Activated CD4-positive, alpha-beta T cell treated with anti-CD3 and anti-CD28 coated beads, Interleukin-2, amount 50 U/mL, for 1 hour (primary cell): ENCODE data around the gene HNRNPH3.

Source experiments
- DNase-seq: peaks from one replicate; pipeline ENCODE4 v3.0.0-alpha.2; 2020

HNRNPH3 gene

DNA sequence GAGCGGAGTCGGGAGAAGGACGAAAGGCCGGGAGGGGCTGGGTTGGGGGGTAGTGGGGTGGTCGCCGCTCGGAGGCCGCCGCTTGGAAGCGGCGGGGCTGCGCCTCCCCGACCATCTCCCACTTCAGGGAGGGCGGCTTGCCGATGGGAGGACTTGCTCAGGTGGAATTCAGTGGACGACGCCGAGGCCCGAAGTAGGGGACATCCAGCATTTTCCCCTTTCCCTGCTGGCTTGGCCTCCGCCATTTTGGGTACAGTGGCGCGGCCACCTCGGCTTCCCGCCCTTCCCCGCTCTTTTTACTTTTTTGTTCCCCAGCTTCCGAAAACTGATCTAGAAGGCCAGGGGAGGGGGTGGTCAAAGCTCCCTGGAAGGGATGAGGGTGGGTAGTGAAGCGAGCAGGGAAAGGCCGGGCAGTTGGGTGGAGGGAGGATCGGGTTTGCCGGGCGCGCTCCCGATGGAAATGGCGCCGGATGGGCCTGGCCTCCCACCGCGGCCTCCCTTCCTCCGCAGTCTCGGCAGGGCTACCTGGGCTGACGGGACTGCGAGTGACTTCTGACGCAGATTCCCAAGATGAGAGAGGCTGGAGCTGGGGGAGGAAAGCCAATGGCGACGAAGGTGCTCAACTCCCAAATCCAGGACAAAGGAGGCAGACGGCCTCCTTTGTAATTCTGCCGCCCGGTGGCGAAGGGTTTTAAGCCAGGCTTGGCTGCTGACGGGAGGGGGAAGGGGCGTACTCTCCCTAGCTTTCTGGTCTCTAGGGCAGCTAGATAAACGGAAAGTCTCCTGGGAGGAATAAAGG, 594 bp downstream of the HNRNPH3 start, which contains the start of gene PBLD:
Gene PBLD (minus strand): TSS at position 670 of the 799 bp plus-strand sequence. CDS start 26,084 bp downstream, outside the sequence.
- DNase-seq, result peak; percentile 55

DNA sequence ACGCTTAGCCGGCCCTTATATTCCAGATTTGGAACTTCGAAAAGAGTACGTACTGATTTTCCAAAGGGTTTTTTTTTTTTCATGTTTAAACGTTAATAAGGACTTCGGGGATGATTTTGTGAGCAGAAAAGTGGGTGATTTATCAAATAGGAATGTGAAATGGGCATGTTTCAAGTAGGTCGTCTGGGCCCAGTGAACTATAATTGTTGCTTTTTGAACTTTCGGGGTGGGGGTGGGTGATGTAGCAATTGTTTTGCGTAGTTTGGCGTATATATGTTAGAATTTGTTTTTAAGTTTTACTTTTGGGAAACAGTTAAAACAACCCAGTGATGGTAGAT, 1.2 kb downstream of the HNRNPH3 start:
- no peak for DNase-seq

DNA sequence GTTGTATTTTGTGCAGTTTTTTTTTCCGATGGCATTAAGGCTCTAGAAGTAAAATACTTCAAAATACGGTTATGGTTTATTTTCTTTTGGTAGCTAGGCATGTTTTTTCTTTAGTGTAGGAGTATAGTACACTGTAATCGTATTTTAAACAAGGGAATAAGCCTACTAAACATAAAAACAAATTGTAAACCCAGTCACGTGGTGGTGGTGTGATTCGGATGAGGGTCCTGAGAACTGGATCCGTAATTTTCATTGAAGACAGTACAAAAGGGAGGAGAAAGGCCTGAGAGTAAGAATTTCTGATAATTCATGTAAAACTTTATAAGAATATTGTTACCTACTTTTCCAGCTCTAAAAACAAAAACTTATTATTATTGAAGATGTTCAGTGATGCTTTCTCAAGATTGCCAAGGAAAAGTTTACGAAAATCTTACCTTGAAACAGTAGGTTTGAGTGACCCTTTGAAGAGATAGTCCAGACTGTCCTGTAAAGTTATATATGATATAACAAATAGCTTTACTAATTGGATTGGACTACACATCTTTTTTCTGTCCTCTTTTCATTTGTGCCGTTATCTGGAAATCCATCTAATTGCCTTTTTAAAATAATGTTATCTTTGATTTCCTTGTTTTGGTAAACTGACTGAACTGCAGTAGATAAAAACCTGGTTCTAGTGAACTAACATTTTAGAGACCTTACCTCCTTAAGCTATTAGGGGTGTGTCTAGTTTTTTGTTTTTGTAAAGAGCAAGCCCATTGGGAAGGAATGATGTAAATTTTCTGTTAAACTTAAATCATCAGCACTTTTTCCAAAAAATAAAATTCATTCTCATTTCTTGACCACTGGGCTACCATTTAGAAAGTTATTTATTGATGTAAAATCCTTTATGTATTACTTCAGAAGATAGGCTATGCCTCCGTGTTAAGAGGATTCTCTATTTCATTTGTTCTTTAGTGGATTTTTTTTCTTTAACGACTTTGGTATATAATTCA, 1.9 kb downstream of the HNRNPH3 start:
- DNase-seq, result no peak

DNA sequence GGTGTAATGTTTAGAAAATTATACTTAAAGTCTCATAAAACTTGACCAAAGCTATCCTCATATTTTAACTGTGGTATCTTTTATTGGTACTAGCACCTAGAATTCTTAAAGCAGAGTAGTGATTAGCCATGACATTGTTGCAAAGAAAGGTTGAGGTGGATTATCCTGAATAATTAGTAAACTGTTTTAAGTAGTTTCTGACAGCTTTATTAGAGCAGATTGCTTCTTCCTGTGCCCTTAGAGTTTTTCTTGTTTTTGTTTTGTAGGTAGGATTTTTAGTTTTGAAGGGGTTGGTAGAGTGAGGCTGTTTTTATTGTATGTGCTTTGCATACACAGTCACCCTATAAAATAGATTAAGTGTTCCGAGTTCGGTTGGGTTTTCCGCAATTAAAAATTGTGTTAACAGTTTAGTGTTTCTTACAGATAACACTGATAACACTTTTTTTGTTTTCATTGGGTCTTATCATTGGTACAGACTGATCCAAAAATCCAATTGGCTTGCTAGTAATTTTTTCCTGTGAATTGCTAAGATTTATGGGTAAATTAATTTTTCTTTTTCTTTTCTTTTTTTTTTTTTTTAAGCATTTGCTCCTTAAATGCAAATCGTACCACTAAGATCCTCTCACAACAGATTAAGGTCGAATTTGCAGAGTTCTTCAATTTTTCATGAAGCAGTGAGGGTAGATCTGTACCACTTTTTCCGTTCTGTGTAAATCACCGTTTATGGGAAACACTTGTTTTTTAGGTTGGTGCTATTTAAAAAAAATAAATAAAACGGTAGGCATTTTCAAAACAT, 3.0 kb downstream of the HNRNPH3 start:
- DNase-seq, result no peak

DNA sequence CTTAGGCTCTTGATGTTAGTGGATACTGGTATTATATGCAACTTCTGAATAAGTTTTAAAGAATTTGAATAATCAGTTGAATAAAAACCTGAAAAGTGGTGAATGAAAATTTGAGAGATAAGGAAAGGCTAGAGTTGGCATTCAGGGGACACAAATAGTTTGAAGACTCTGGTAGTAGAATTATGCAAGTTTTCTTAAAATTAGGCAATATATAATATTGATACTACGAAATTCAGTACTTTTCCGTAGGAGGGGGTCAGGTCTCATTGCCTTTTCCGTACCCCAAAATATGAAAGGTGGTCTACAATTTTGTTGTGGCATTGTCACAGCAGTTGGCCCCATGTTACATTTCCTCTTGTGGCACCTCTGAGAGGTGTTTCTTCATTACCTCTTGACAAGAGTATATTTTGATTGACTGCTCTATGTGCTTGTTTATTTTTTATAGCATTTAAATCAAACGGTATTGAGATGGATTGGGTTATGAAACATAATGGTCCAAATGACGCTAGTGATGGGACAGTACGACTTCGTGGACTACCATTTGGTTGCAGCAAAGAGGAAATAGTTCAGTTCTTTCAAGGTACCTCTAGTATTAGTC, 5.0 kb downstream of the HNRNPH3 start:
- DNase-seq, result no peak

DNA sequence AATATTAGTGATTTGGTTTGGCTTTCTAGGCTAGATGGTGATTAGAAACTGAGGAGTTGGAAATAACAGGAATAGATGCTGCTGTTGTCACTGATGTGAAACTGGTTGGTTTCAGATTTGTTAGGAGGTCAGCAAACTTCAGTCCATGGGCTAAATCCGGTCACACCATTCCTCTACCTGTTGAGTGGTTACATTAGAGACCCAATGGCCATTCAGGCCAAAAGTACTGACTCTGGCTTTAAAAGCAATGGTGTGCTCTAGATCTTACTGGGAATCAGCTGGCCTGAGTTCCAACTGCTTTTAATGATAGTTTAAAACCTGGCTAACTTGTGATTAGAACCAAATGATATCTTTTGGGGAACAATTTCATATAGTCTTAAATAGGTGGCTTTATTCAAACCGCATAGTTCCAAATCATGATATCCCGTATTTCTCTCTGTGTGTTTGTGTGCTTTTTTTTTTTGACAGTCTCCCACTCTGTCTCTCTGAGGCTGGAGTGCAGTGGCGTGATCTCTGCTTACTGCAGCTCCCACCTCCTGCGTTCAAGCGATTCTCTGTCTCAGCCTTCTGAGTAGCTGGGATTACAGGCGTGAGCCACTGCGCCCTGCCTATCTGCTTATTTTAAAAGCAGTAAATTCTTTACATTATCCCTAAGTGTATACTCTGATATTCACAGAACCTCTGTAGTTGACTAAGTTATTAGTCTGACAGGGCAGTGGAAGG, 8.7 kb downstream of the HNRNPH3 start:
- DNase-seq, result no peak

DNA sequence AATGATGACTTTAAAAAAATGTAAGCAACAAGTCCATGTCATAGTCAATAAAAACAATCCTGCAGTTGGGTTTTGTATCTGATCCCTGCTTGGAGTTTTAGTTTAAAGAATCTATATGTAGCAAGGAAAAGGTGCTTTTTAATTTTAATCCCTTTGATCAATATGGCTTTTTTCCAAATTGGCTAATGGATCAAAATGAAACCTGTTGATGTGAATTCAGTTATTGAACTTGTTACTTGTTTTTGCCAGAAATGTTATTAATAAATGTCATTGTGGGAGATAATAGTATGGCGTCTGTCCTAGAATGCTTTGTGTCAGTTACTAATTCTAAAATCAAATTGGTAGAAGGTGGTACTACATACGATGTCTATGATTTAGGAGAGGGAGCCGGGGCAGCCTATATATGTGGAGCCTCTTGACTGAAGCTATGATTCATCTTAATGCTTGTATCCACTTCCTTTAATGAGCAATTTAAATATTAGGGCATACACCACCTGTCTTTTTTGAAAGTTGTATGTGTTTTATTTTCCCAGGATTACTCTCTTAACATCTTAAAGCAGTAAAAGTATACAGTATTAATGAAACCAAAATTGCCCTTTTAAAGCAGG, 11.1 kb downstream of the HNRNPH3 start:
- DNase-seq, result no peak

DNA sequence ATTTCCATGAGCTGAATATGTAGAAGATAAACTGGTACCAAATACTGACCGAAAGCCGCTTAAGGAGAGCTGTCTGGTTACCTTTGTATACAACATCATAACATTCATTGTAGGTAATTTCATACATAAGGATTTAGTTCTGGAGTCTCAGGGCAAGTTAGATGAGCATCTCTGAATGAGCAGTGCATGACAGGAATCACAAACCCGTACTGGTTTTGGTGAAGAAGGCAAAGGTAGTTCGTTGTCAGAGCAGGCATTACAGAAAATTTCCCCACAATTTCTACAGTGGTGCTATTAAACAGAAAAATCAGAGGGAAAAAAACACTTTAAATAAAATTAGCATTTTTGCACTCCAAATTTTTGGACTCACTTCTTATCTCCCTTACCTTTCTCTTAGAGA, 13.8 kb downstream of the HNRNPH3 start:
- DNase-seq, result no peak

DNA sequence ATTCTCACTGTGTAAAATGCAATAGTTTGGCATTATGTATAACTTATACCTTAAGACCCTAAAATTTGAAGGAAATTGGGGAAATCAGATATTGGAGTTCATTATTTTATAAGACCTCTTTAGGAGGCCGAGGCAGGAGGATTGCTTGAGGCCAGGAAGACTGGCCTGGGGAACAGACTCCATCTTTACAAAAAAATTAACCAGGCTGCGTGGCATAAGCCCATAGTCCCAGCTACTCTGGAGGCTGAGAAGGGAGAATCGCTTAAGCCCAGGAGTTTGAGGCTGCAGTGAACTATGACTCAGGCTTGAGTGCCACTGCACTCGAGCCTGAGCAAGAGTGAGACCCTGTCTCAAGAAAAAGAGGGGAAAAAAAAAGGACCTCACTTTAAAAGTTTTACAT, 14.9 kb downstream of the HNRNPH3 start:
- no peak for DNase-seq

DNA sequence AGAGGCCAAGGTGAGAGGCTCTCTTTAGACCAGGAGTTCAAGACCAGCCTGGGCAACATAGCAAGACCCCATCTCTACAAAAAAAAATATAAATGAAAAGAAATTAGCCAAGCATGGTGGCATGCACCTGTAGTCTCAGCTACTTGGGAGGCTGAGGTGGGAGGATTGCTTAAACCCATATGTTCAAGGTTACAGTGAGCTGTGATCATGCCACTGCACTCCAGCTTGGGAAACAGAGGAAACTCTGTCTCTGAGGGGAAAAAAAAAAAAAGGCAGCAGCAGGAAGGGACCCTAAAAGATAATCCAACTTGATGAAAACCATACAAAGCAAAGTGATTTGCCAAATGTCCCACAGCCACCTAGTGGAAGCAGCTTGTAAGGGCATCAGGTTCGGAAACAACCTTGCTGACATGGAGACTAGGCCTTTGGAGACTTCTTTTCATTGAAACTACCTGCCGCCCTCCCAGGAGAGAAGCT, 16.4 kb downstream of the HNRNPH3 start:
- peak; percentile 30 for DNase-seq

DNA sequence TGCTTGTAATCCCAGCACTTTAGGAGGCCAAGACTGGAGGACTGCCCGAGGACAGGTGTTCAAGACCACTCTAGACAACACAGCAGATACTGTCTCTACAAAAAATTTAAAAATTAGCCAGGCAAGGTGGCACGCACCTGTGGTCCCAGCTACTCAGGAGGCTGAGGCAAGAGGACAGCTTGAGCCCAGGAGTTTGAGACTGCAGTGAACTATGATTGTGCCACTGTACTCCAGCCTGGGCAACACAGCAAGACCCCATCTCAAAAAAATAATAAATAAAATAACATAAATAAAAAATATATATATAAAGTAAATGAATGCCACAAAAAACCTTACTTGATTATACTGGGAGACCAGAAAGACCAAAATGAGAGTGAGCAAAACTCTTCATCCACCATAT, 21.7 kb downstream of the HNRNPH3 start:
- no peak for DNase-seq

DNA sequence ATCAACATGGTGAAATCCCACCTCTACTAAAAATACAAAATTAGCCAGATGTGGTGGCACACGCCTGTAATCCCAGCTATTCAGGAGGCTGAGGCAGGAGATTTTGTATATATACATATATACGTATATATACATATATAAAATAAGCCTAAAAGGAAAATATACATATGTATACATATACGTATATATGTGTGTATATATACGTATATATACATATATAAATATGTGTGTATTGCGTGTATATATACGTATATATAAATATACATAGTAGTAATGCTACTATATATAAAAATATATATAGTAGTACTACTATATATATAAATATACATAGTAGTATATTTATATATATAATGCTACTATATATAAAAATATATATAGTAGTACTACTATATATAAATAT, 27.3 kb downstream of the HNRNPH3 start:
- DNase-seq, result no peak

DNA sequence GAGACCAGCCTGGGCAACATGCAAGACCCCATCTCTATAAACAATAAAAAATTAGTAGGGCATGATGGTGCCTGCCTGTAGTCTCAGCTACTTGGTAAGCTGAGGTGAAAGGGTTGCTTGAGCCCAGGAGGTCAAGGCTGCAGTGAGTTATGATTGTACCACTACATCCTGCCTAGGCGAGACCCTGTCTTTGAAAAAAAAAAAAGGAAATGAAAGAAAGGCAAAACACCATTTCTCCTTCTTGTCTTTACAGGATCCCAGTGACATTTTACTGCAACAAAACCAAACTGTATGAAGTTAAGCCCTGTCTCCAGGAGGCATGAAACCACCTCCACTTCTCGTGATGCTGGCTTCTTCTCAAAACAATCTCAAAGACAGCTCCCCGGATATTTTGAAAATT, 30.7 kb downstream of the HNRNPH3 start:
- DNase-seq, result no peak

DNA sequence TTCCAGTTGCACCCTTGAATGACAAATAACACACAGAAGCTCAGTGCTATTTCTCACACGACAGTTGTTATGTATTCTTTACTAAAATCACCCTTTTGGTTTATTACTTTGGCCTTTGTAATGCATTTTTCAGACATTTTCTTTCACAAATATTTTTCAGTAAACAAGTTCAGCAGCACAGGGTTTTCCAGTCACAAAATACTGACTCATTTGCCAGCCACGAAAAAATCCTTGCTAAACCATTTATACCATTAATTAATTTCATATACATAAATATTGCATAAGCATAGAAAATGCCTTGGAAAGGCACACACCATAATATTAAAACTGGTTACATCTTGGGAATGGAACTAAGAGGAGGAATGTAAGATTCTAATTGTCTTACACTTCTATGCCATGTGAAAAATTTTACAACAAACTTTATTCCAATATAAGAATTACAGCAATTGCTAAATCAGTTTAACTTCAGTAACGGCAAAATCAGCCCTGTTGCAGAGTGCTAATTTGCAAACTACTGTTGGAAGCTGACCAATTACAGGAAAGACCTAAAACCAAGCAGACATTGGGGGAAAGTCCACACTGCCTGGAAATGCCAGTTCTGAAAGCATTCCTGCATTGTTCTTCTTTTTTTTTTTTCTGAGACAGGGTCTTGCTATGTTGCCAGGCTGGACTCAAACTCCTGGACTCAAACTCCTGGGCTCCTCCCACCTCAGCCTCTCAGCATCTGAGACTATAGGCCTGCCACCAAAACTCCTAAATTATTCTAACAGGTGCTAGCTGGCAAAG, 32.4 kb downstream of the HNRNPH3 start:
- no peak for DNase-seq

DNA sequence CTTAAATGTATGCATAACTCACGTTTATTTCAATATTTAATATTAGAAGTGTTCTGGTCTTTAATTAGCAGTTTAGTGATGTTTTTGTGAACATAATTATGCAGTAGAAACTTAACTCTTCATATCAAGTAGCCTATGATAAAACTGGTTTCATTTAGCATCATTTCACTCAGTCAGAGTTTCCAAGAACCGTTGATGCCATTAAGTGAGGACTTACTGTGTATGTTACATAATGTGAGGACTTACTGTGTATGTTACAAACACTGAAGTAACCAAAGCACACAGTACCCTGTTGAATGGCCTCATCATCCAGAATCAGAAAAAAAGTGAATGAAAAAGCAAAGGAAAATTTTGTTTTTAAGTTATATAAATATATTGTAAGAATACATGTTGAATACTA, 33.7 kb downstream of the HNRNPH3 start:
- DNase-seq, result no peak

DNA sequence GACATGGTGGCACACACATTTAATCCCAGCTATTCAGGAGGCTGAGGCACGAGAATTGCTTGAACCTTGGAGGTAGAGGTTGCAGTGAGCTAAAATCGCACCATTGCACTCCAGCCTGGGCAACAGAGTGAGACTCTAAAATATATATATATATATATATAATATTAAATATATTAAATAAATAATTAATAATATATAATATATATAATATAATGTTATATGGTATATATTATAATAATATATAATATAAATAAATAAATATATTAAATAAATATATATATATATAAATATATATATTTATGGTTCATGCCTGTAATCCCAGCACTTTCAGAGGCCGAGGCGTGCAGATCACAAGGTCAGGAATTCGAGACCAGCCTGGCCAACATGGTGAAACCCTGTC, 34.7 kb downstream of the HNRNPH3 start:
- no peak for DNase-seq

DNA sequence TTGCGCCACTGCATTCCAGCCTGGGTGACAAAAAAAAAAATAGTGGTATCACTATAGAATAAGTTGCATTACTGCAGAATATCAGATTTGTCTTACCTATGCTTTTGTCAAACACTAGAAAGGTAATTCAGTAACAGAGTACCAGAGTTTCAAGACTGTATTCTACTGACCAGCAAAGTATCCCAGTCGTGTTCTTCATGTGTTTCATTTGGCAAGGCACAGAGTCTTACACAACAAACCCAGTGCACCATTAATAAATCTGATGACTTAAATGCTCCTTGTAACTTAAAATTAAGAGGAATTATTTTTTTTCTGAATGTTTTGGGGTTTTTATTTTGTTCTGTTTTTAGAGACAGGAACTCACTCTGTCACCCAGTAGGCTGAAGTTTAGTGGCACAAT, 35.3 kb downstream of the HNRNPH3 start:
- DNase-seq, result no peak

DNA sequence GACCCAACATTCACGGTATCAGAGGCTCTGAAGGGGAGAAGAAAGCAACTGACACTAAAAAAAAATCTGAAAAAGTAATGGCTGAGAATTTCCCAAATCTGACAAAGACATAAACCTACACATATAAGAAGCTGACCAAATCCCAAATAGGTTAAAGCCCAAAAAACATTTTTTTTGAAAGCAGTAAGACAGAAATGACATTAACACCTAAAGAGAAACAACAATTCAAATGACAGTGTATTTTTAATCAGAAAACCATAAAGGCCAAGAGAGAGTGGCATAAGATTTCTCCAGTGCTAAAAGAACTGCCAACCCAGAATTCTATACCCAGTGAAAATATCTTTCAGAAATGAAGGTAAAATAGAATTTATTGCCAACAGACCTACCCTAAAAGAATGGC, 39.7 kb downstream of the HNRNPH3 start:
- no peak for DNase-seq

DNA sequence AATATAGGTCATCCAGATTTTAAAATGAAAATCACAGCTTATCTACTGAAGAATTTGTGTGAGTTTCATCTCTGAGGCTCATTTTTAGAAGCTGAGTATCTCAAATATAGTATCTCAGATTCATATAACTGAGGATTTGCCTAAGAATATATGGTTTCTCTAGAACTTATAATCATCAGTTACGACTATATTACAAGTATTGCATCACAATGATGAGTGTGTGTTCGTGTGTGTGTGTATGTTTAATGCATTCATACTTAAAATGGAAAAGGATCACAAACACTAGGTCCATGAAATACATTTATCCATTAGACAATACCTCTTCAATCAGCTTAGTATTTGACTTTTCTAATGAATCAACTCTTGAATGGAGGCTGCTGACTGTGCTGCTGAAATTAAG, 53.9 kb downstream of the HNRNPH3 start:
- no peak for DNase-seq
